GM04503 (cell line): Measurements from ENCODE around the gene HOXA13.

Experiments used
- DNase-seq: peaks from one replicate; pipeline ENCODE4 v3.0.0-alpha.2; 2012; ENCODE audit warnings: low read depth

HOXA13 gene

GRCh38 chr7:27159266-27160144 lies 40.4 kb downstream of the HOXA13 start:
- DNase-seq = no peak

GRCh38 chr7:27158436-27159265 lies 41.2 kb downstream of the HOXA13 start:
- DNase-seq = no peak

GRCh38 chr7:27157702-27158431 lies 42.0 kb downstream of the HOXA13 start:
- DNase-seq = no peak

GRCh38 chr7:27156916-27157701 lies 42.8 kb downstream of the HOXA13 start:
- no peak for DNase-seq

GRCh38 chr7:27156508-27156898 lies 43.4 kb downstream of the HOXA13 start, which contains the start of gene HOXA7:
TSS of gene HOXA7 (minus strand) at chr7:27156675. CDS start at chr7:27156545, 130 bp downstream.
- DNase-seq = no peak

- peak; percentile 10 for DNase-seq
These were observed 43.9 kb downstream of the HOXA13 start for GRCh38 chr7:27155816-27156507.

- no peak for DNase-seq
These were observed 44.7 kb downstream of the HOXA13 start for GRCh38 chr7:27154901-27155815.

GRCh38 chr7:27154369-27154768 lies 45.5 kb downstream of the HOXA13 start:
- DNase-seq = no peak

- DNase-seq = no peak
These were observed 46.4 kb downstream of the HOXA13 start for GRCh38 chr7:27153526-27153925.

- no peak for DNase-seq
These were observed 47.0 kb downstream of the HOXA13 start for GRCh38 chr7:27152816-27153442.

GRCh38 chr7:27151931-27152815 lies 47.7 kb downstream of the HOXA13 start, which contains the start of gene HOXA3:
TSS of gene HOXA3 (minus strand) at chr7:27152583. CDS start at chr7:27110640, 41,943 bp downstream.
- DNase-seq = no peak

- DNase-seq = no peak
These were observed 48.5 kb downstream of the HOXA13 start for GRCh38 chr7:27151341-27151930.

- DNase-seq = no peak
These were observed 49.1 kb downstream of the HOXA13 start for GRCh38 chr7:27150568-27151340.

- DNase-seq = no peak
These were observed 49.9 kb downstream of the HOXA13 start for GRCh38 chr7:27149842-27150567.

GRCh38 chr7:27148756-27149641 lies 50.9 kb downstream of the HOXA13 start:
- no peak for DNase-seq
